GM19395 (cell line): ENCODE measurements around the gene DNAH14.
"Not testable (repeated sequence)": the region's sequence is repeated elsewhere in the genome, so short reads cannot be mapped to it uniquely, and the experiment has no call there.

Source experiments
- ATAC-seq: cut with Tn5 transposase; IDR thresholded peaks from one replicate; pipeline ENCODE4 v1.9.1; 2021; ENCODE audit warnings: mild to moderate bottlenecking, moderate library complexity; ENCODE audit not compliant: unreplicated experiment

Gene DNAH14

DNA sequence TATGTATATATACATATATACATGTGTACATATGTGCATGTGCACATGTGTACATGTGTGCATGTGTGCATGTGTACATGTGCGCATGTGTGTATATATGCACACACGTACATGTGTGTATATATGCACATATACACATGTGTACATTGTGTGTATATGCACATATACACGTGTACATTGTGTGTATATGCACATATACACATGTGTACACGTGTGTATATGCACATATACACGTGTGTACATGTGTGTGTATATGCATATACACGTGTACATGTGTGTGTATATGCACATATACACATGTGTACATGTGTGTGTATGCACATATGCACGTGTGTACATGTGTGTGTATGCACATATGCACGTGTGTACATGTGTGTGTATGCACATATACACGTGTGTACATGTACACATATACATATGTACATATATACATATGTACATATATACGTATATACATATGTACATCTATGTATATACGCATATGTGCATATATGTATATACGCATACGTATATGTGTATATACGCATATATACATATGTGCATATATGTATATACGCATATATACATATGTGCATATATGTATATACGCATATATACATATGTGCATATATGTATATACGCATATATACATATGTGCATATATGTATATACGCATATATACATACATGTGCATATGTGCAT, 405.8 kb downstream of the DNAH14 start:
- not testable (repeated sequence) for ATAC-seq

DNA sequence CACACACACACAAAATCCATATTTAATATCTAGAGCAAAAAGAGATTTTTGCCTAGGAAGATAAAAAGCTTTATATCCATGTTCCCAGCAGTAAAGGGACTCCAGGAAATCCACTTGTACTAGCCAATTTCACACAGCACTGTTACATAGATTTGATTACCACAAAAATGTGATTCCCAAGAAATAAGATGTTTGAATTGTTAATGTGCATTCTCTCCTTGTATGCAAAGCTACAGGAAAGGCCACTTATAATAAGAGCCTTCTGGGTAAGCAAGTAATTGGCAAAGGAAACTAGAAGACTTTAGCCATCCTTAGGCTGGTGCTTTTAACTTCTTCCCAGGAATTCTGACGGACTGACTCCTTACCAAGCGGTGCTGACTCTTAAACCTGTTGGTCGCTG, 409.1 kb downstream of the DNAH14 start:
- no peak for ATAC-seq

GRCh38 chr1:225341642-225342041, 412.2 kb downstream of the DNAH14 start:
- ATAC-seq, result no peak

- ATAC-seq, result no peak
Measured at GRCh38 chr1:225342695-225343094, 413.2 kb downstream of the DNAH14 start.

GRCh38 chr1:225343618-225344017, 414.1 kb downstream of the DNAH14 start:
- no peak for ATAC-seq

DNA sequence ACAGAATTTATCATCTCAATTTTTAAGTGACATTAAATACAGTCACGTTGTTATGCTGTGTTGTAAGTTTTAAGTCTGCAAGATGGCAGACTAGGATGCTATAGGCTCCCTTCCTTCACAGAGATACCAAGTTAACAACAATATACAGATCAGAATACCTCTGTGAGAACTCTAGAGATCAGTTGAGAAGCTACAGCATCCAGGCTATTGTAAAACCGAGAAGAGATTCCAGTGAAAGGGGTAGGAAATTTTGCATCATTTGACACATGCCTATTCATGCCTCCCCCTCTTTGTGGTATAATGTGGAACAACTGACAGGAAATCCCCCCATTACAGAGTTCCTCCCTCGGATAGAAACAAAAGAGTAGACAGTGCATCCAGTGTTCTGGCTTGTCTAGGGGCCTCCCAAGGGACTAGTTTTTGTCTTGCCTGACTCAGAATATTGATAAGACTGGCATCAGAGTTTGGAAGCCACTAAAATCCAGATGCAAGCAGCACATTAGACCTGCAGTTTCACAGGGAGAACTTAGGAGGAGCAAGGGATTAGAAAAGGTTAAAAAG, 417.7 kb downstream of the DNAH14 start:
- ATAC-seq, result no peak

- ATAC-seq, result no peak
Measured at GRCh38 chr1:225348400-225348799, 418.9 kb downstream of the DNAH14 start.

- ATAC-seq, result no peak
Measured at GRCh38 chr1:225349826-225350225, 420.4 kb downstream of the DNAH14 start.

DNA sequence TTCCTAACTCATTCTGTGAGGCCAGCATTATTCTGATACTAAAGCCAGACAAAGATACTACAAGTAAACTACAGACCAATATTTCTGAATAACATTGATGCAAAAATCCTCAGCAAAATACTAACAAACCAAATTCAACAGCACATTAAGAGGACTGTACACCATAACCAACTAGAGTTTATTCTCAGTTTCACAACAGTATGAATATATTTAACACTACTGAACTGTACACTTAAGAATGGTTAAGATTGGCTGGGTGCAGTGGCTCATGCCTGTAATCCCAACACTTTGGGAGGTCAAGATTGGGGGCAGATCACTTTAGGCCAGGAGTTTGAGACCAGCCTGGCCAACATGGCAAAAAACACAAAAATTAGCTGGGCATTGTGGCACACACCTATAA, 421.4 kb downstream of the DNAH14 start:
- no peak for ATAC-seq

GRCh38 chr1:225354906-225355305, 425.4 kb downstream of the DNAH14 start:
- ATAC-seq, result no peak

DNA sequence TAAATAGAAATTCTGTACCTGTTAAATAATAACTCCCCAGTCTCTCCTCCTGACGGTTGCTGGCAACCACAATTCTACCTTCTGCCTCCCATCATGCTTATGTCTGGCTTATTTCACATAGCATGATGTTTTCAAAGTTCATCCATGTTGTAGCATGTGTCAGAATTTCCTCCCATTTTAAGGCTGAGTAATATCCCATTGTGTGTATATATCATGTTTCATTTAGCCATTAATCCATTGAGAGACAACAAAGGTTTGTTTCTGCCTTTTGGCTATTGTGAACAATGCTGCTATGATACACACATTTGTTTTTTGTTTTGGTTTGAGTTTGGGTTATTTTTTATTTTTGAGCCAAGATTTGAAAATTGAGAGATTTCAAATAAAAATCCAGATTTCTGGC, 426.4 kb downstream of the DNAH14 start:
- ATAC-seq, result no peak

DNA sequence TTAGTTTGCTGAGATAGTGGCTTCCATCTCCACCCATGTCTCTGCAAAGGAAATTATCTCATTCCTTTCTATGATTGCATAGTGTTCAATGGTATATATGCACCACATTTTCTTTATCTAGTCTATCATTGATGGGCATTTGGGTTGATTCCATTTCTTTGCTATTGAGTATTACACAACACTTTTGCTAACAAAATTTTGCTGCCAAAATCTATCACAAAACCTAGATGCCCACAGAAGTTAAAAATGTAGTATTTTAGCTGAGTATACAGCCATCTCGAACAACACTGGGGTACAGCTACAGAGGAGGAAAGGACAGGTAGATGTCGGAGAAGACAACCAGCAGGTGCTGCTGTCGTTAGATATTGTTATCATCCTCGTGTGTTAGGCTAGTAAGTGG, 430.6 kb downstream of the DNAH14 start:
- no peak for ATAC-seq

GRCh38 chr1:225361176-225361575, 431.7 kb downstream of the DNAH14 start:
- no peak for ATAC-seq

DNA sequence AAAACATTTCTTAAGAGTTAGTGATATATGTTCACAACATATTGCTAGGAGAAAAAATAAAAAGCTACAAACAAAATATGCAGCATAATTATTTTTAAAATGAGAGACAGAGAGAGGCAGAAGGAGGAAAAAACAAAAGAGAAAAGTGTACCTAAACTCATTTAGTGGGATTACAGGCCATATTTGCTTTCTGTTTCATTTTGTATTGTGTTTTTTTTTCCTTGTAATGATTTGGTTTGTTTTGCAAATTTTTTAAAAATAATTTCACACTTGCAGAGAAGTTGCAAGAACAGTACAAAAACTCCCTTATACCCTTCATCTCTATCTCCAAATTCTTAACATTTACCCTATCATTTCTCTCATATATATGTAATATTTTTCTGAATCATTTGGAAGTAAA, 433.3 kb downstream of the DNAH14 start:
- no peak for ATAC-seq

GRCh38 chr1:225364439-225364838, 435.0 kb downstream of the DNAH14 start:
- ATAC-seq, result no peak

DNA sequence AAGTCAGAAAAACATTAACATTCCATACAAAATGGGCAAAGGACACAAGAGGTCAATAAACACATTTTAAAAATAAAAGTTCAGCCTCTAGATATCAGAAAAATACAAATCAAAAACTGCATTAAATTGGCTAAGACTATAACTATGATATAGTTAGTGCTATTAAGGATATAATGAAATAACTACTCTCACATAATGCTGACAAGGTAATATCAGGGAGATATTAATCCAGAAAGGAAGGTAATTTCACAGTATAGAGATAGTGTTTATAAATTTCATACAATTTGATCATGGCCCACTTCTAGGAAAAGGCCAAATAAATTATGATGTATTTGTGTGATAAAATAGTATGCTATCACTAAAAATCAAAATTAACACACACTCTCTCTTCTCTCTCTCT, 436.5 kb downstream of the DNAH14 start:
- ATAC-seq, result no peak

GRCh38 chr1:225366552-225366951, 437.1 kb downstream of the DNAH14 start:
- no peak for ATAC-seq

DNA sequence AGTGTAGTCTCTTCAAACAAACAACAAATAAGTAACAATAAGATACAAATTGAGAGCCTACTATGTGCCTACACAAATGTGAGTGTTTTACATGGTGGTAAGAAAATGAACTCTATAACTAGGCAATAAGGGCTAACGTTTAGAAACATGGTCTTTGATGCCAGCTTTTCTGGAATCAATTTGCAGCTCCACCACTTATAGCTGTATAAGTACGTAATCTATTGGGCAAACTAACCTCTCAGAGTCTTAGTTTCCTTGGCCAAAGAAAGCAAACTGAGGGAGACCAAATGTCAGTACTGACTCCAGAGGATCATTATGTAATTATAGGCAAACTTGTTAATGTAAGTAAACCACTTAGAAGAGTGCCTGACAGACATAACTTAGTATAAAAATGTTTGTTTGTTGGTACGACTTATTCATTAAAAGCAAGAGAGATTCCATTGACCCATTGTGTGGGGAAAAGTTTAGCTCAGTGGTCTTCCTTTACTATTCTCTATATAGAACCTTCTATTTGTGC, 438.6 kb downstream of the DNAH14 start:
- no peak for ATAC-seq

DNA sequence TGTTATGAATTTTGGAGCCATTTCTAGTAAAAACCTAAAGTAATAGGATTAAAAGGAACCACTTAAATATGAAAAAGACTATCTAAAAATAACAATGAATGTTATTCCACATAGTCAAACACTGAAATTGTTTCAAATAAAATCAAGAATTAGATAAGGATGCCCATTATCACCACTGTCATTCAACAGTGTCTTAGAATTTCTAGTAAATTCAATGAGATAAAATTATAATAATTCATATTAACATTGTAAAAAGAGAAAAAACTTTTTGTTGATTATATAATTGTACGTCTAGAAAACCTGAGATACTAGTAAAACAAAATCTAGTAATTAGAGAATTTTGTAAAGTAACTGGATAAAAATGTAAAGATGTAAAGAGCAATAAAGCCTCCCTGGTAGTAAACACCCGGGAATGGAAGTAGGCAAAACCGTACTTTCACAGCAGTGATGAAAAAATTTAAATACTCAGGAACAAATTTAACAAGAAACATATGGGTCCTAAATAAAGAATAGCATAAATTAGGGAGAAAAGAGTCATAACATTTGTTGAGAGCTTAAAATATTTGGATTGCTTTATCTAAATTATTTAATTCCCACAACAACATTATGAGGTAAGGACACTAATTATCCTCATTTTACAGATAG, 442.0 kb downstream of the DNAH14 start:
- ATAC-seq, result no peak

GRCh38 chr1:225373155-225373554, 443.7 kb downstream of the DNAH14 start:
- ATAC-seq, result no peak

DNA sequence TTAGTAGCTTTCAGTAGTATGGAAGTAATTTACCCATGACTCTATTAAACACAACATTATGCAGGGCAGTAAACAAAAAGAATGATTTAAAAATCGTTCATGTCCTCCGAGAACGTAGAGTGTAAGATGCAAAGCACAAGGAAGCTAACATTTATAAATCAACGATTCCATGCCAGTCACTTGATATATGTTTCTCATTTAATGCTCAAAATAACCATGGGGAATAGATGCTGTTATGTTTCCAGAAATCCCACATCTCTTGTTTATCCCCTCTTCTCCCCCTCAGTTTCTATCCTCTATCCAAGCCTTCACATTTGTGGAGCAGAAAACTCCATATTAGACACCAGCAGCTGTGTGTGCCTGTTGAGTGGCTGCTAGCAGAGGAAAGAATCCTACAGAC, 445.5 kb downstream of the DNAH14 start:
- no peak for ATAC-seq

DNA sequence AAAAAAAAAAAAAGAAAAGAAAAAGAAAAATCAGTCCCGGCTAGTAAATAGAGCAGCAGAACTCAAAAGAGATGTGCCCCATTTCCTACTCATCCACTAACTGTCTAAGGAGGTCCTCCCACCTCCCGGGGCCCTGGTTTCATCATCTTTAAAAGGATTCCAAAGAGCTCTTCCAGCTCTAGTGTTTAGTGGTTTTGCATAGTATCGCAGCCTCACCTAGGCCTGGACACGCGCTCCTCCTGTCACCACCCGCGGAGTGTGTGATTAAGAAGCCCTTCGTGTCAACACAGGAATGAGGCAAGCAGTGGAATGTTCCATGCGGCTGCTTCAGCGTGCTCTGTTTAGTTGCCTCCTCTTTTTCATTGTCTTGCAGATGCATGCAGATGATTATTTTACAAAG, 449.4 kb downstream of the DNAH14 start:
- ATAC-seq, result no peak
